Hepatic stellate cell (primary cell): ENCODE measurements around the gene GOT1.

ENCODE experiments used
- DNase-seq: peaks from one replicate; pipeline ENCODE4 v3.0.0; 2011; ENCODE audit warnings: low spot score

Gene GOT1

DNA sequence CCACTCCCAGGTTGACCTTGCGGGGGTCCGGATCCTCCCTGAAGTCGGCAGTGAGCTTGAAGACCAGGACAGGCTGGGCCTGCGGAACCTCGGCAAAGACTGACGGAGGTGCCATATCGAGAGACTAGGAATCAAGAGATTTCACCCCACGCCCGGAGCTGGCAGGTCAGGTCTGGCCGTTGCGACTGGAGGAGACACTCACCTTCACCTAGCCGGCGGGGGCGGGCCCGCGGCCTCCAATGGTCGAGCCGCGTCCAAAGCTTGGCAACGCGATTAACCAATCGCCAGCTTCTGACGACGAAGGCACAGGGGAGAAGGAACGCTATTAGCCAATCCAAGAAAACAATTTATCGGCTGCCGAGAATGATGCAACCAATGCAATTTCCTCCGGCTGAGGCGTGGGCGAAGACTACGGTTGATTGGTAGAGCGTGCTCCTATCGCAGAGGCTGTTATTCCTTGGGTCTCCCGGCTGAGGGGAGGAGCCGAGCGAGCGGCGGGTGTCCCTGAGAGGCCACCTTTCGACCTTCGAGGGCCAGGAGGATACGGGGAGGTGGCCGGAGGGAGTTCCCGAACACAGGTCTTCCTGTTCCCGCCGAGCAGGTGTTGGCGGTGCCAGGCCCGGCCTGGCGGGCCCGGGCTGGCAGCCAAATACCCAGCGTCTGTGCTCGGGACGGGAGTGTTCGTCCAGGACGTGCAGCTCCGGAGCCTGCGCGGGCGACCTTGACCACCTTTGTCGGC, at the start of gene GOT1:
Gene GOT1, minus strand, starts transcription at position 174 of the 739 bp plus-strand sequence. Its CDS starts 59 bp downstream, at position 115.
- DNase-seq: peak; percentile 100

- DNase-seq: no peak
Observed at GRCh38 chr10:99470327-99470726, 39.9 kb upstream of the GOT1 start.

GRCh38 chr10:99467236-99467999, 37.0 kb upstream of the GOT1 start:
- no peak for DNase-seq

DNA sequence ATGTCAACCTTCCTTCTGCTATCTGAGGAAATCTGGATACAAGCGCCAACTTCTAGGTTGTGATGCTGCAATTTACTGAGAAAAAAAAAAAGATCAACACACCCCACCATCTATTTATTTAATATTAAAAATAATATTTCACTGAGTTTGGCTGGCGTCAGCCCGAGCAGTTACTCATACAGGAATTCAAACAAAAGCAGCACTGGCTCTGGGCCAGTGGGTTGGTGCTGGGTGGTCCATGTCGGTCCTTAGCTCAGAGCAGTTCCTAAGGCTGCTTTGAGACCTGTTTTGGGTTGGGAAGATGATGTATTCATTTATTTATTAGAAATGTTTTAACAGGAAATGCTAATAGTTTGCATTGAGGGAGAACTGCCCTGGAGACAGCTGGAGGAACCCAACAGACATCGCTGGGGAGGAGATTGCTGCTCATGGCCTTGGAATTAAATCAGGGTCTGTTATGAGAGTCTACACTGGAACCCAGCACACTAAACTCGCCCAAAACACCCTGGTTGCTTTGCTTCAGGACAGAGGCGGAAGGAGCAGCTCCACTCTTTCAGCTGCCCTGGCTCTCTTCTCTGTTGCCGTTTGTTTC, 36.3 kb upstream of the GOT1 start:
- DNase-seq: no peak

- DNase-seq: no peak
Observed at GRCh38 chr10:99461230-99461629, 30.8 kb upstream of the GOT1 start.

GRCh38 chr10:99460070-99460469, 29.6 kb upstream of the GOT1 start:
- no peak for DNase-seq

DNA sequence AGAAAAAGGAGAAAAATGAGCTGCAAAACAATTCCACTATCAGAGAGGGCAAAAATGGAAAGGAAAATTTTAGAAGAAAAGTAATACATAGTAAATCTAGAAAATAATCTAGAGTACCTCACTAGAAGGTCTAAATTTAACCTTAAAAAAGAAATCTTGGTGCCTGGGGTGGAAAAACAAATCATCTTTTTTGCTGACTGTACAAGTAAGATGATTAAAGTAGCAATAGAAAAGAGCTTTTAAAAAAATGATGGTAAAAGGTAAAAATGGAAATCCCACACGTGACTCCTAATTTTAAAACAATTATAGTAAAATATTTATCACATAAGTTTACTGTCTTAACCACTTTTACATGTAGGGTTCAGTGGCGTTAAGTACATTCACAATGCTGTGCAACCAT, 28.8 kb upstream of the GOT1 start:
- DNase-seq: no peak

DNA sequence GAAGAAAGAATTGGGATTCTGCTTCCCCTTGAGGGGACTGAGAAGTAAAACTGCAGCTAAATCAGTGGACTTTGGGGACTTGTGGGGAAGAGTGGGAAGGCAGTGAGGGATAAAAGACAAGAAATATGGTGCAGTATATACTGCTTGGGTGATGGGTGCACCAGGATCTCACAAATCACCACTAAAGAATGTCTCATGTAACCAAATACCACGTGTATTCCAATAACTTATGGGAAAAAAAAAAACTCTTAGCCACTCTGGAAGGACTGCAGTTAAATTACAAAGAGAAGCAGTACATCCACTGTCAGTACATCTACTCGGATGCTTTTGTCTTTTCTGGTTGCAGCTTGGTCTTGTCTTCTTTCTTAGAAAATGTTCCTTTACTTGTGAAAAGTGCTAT, 27.4 kb upstream of the GOT1 start:
- DNase-seq: no peak

- DNase-seq: no peak
Observed at GRCh38 chr10:99456931-99457288, 26.5 kb upstream of the GOT1 start.

- no peak for DNase-seq
Observed at GRCh38 chr10:99456207-99456930, 25.9 kb upstream of the GOT1 start.

GRCh38 chr10:99451981-99452380, 21.6 kb upstream of the GOT1 start:
- no peak for DNase-seq

DNA sequence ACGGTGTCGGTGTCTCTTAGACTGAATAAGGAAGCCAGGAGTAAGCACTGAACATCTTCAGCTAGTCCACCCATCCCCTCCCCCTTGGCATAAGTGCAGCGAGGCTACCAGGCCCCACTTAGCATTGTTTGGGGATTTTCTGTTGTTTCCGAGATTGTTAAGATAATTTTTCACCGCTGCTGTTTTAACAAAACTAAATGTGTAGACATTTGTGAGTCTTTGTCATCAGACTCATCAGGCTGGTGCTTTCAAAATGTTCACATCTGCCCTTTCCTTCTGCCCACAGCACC, 21.0 kb upstream of the GOT1 start:
- DNase-seq: no peak

DNA sequence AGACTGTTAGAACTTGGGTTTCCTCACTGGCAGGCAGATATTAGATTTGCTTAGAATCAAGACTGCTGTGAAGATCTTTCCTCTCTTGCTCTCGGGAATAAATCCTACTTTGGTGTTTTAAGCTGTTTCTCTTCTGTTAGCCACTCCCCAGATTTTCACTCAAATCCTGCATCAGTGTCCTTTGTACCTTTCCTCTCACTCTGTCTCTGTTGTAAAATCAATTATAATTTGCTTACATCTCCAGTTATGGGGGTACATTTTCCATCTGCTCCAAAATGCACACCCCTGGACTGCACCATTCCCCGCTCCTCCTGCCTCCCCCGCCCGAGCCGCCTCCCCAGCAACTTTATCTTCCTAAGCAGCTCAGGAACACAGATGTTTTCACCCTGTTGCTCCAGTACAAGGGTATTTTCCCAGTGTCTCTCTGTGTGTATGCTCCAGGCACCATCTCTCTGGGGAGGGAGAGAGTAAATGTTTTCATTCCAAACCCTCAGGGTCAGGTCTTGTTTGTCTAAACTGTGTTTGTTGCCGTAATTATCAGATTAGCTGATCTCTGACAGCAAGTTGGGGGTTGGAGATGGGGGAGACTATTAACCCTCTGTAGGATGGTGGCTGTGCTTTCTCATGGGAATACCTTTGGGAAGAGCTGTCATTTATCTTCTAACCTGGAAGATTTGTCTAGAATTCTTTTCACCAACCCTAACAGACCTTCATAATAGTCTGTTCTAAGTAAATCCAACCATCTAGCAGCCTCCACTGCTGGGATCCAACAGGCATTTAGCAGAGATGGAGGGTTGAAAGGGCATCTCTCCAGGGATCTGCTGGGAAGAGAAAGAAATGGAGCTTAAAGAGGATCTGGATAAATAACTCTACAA, 20.4 kb upstream of the GOT1 start:
- no peak for DNase-seq

- no peak for DNase-seq
Observed at GRCh38 chr10:99450156-99450555, 19.7 kb upstream of the GOT1 start.

GRCh38 chr10:99449023-99449422, 18.6 kb upstream of the GOT1 start:
- no peak for DNase-seq

- no peak for DNase-seq
Observed at GRCh38 chr10:99444383-99445045, 14.1 kb upstream of the GOT1 start.

GRCh38 chr10:99443500-99443899, 13.1 kb upstream of the GOT1 start:
- DNase-seq: no peak

- DNase-seq: no peak
Observed at GRCh38 chr10:99442394-99442793, 12.0 kb upstream of the GOT1 start.

- DNase-seq: no peak
Observed at GRCh38 chr10:99438890-99439289, 8.5 kb upstream of the GOT1 start.

DNA sequence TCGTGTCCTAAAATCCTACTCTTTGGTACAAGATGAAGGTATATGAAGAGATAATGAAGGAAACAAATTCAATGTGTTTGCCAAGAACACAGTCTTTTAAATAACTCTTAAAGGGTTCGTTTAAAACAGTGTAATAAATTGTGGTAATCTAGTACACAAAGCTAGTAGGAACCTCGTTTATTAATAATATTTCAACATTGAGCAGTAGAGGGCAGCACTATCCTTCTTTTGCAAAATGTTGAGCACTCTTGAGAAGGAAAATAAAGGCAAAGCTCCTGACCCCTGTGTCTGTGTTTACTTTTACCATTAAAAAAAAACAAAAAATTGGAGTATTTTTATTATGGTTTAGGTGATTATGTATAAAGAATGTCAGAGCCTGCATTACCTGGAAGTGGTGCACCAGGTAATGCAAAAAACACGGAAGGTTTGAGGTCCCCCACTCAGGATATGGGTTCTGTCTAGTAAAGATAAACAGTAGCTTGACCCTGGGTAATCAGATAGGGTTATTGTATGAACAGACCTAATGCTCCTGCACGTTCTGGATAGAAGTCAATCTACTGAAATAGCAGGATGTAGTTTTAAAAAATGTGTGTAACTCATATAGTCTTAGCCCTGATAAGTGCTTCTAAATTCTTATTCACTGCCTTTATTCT, 5.7 kb upstream of the GOT1 start:
- DNase-seq: no peak
